SK-N-SH (cell line): Measurements from ENCODE around the gene GASK1B. TPM values are rescaled to one million over a fixed set of nuclear protein-coding genes. Genes with fewer than 3 reads are reported as not detected.

Source experiments
- CTCF ChIA-PET: fragments of 300-600, 350-600 bp; formaldehyde crosslinking; extraction: SDS; loops from one replicate; lab custom pipeline; 2021; lab: Yijun Ruan, JAX
- POLR2A ChIA-PET: fragments of 350-600 bp; sonication (Branson Sonifier 250); formaldehyde crosslinking; extraction: SDS; loops from one replicate; lab custom pipeline; 2020; ENCODE audit warnings: antibody characterized with exemption, inconsistent platforms; lab: Yijun Ruan, JAX
- DNase-seq: peaks from one replicate; pipeline ENCODE4 v3.0.0; 2012
- H2AFZ ChIP-seq: fragments of 200-600 bp; sonication (generic); 2 replicates; pipeline ENCODE4 v1.8.1; 2016; ENCODE audit warnings: antibody characterized with exemption, mild to moderate bottlenecking, low read depth
- H3F3A ChIP-seq: fragments of 200-600 bp; sonication (generic); replicated peaks from 2 replicates; pipeline ENCODE3; 2016; ENCODE audit warnings: antibody characterized with exemption, mild to moderate bottlenecking; ENCODE audit not compliant: insufficient read depth
- H3K27ac ChIP-seq, 2 experiments: fragments of 200-500 bp in 1 of 2; fragments of 200-600 bp in 1 of 2; sonication (Bioruptor generic) in 1 of 2; sonication (generic), shearing (Covaris generic) in 1 of 2; 2 replicates each; pipeline versions ENCODE4 v1.5.1 to v1.6.1; 2014 to 2016; ENCODE audit warnings: low read depth in 2 of 2, inconsistent platforms in 1 of 2, low read length in 1 of 2, mild to moderate bottlenecking in 1 of 2, mixed read lengths in 1 of 2
- H3K27me3 ChIP-seq: fragments of 200-600 bp; sonication (generic), shearing (Covaris generic); 2 replicates; pipeline ENCODE4 v1.6.1; 2016; ENCODE audit warnings: mixed run types; ENCODE audit not compliant: insufficient read depth
- H3K36me3 ChIP-seq, 2 experiments: fragments of 200-500 bp in 1 of 2; fragments of 200-600 bp in 1 of 2; sonication (Bioruptor generic) in 1 of 2; sonication (generic) in 1 of 2; replicated peaks in 1 of 2; 2 replicates each; pipeline versions ENCODE3 to v1.5.1; 2014 to 2016; ENCODE audit warnings: low read length in 1 of 2, mild to moderate bottlenecking in 1 of 2; ENCODE audit not compliant: insufficient read depth in 2 of 2, control insufficient read depth in 1 of 2
- H3K4me1 ChIP-seq, 2 experiments: fragments of 200-500 bp in 1 of 2; fragments of 200-600 bp in 1 of 2; sonication (Bioruptor generic) in 1 of 2; sonication (generic), shearing (Covaris generic) in 1 of 2; 2 replicates each; pipeline versions ENCODE4 v1.5.1 to v1.6.1; 2014 to 2016; ENCODE audit warnings: low read depth in 1 of 2, low read length in 1 of 2, mixed run types in 1 of 2; ENCODE audit not compliant: insufficient read depth in 2 of 2, control insufficient read depth in 1 of 2
- H3K4me2 ChIP-seq: fragments of 200-600 bp; sonication (generic), shearing (Covaris generic); 2 replicates; pipeline ENCODE4 v1.6.1; 2017; ENCODE audit warnings: mixed run types
- H3K4me3 ChIP-seq, 2 experiments: fragments of 200-500 bp in 1 of 2; fragments of 200-600 bp in 1 of 2; sonication (Bioruptor generic) in 1 of 2; sonication (generic), shearing (Covaris generic) in 1 of 2; 2 replicates each; pipeline versions ENCODE4 v1.5.1 to v1.8.1; 2014 to 2016; ENCODE audit warnings: low read depth in 2 of 2, inconsistent platforms in 1 of 2, low read length in 1 of 2, mild to moderate bottlenecking in 1 of 2, mixed read lengths in 1 of 2, moderate library complexity in 1 of 2
- H3K79me2 ChIP-seq: fragments of 200-600 bp; sonication (generic); 2 replicates; pipeline ENCODE4 v1.8.1; 2017; ENCODE audit warnings: mild to moderate bottlenecking; ENCODE audit not compliant: insufficient read depth
- H3K9ac ChIP-seq: fragments of 200-600 bp; sonication (generic); 2 replicates; pipeline ENCODE4 v1.6.1; 2017; ENCODE audit warnings: mixed run types
- H3K9me2 ChIP-seq: fragments of 200-600 bp; sonication (generic); 2 replicates; pipeline ENCODE4 v1.6.1; 2017; ENCODE audit warnings: mixed run types
- H3K9me3 ChIP-seq: fragments of 200-600 bp; sonication (generic); 2 replicates; pipeline ENCODE4 v1.6.1; 2017; ENCODE audit warnings: mixed run types, mild to moderate bottlenecking, moderate library complexity
- H4K20me1 ChIP-seq: fragments of 200-600 bp; sonication (generic); 2 replicates; pipeline ENCODE4 v1.6.1; 2017; ENCODE audit warnings: mild to moderate bottlenecking, mixed run types; ENCODE audit not compliant: insufficient read depth
- EP300 ChIP-seq, 2 experiments: IDR thresholded peaks; 2 replicates each; pipeline versions ENCODE4 v1.4.0 to v1.6.1; 2012; ENCODE audit warnings: borderline replicate concordance in 1 of 2, low read depth in 1 of 2, low read length in 1 of 2
- FOXM1 ChIP-seq: IDR thresholded peaks from 2 replicates; pipeline ENCODE4 v1.4.0; 2012; ENCODE audit warnings: low read depth, mild to moderate bottlenecking
- GATA2 ChIP-seq: sonication (generic); formaldehyde crosslinking; IDR thresholded peaks from 2 replicates; pipeline ENCODE4 v1.5.0; 2020; ENCODE audit warnings: mild to moderate bottlenecking, missing genetic modification reagents
- JUND ChIP-seq: IDR thresholded peaks from 2 replicates; pipeline ENCODE4 v1.4.0; 2012
- MEF2A ChIP-seq: IDR thresholded peaks from 2 replicates; pipeline ENCODE4 v1.4.0; 2012; ENCODE audit warnings: low read depth, borderline replicate concordance
- MXI1 ChIP-seq: IDR thresholded peaks from 2 replicates; pipeline ENCODE4 v1.6.1; 2012; ENCODE audit warnings: mild to moderate bottlenecking, low read depth, low read length, improper control_type of control experiment
- NFIC ChIP-seq: IDR thresholded peaks from 2 replicates; pipeline ENCODE4 v1.4.0; 2012; ENCODE audit warnings: borderline replicate concordance
- NRF1 ChIP-seq: IDR thresholded peaks from 2 replicates; pipeline ENCODE4 v1.6.1; 2012; ENCODE audit warnings: low read depth, mild to moderate bottlenecking, low read length
- PBX3 ChIP-seq: IDR thresholded peaks from 2 replicates; pipeline ENCODE4; 2012
- RCOR1 ChIP-seq: fragments of 150-350 bp; IDR thresholded peaks from 2 replicates; pipeline ENCODE4 v1.6.1; 2017; ENCODE audit warnings: antibody characterized with exemption, low read length
- SIN3A ChIP-seq: IDR thresholded peaks from 2 replicates; pipeline ENCODE4 v1.6.1; 2012; ENCODE audit warnings: low read depth, mild to moderate bottlenecking, low read length, moderate library complexity, borderline replicate concordance
- SMC3 ChIP-seq: IDR thresholded peaks from 2 replicates; pipeline ENCODE4 v1.6.1; 2012; ENCODE audit warnings: low read depth, low read length, improper control_type of control experiment
- TEAD4 ChIP-seq: IDR thresholded peaks from 2 replicates; pipeline ENCODE4 v1.4.0; 2012; ENCODE audit warnings: mild to moderate bottlenecking, borderline replicate concordance; ENCODE audit not compliant: insufficient read depth
- USF1 ChIP-seq: IDR thresholded peaks from 2 replicates; pipeline ENCODE4 v1.4.0; 2012; ENCODE audit warnings: low read depth, borderline replicate concordance
- YY1 ChIP-seq: IDR thresholded peaks from 2 replicates; pipeline ENCODE4 v1.4.0; 2012; ENCODE audit warnings: low read depth, mild to moderate bottlenecking
- WGBS: methylation state at CpG from one replicate; pipeline ENCODE4 v1.1.6; 2017; ENCODE audit warnings: low lambda C conversion rate; 5-methylcytosine and 5-hydroxymethylcytosine counted together
- polyA plus RNA-seq, 3 experiments: library from polyadenylated mRNA; depleted of rRNA; stranded (reverse); fragments of >200 nt; gene quantifications; 2 replicates each; pipeline ENCODE4 v1.2.3, GENCODE V29; 2012
- TF ChIP-seq, protein P1 (sequence below): fragments of 150-350 bp; IDR thresholded peaks from 2 replicates; pipeline ENCODE4 v1.6.1; 2017; ENCODE audit warnings: antibody characterized with exemption, low read length, low read depth, borderline replicate concordance
- TF ChIP-seq, protein P2 (sequence below): IDR thresholded peaks from 2 replicates; pipeline ENCODE4 v1.4.0; 2012; ENCODE audit warnings: low read depth

GASK1B gene
- polyA plus RNA-seq, 1 of the 3 experiments (the other 2 are of a cell fraction) = 3.7 TPM

DNA sequence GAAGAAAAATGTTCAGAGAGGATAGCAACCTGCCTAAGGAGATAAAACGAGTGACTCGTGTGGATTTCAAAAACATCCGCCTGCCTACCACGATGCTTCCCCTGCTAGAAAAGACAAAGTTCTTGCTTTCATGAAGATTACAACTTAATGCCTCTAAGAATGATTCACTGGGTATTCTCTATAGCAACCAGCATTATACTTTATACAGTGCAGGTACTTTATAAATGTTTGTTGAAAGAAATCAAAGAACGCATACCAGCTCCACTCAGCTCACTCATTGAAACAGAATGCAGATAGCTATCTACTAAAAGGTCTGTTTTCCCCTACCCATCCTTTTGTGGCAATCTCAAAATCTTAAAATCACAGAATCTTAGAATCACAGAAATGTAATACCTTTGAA lies 33.7 kb downstream of the GASK1B start (continued):
- TF ChIP-seq, protein P1, sequence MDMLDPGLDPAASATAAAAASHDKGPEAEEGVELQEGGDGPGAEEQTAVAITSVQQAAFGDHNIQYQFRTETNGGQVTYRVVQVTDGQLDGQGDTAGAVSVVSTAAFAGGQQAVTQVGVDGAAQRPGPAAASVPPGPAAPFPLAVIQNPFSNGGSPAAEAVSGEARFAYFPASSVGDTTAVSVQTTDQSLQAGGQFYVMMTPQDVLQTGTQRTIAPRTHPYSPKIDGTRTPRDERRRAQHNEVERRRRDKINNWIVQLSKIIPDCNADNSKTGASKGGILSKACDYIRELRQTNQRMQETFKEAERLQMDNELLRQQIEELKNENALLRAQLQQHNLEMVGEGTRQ = no peak
- TF ChIP-seq TEAD4 = peak; percentile 85
- peak; percentile 43; the same call in 1 of the 2 replicates for TF ChIP-seq MEF2A
- no peak for TF ChIP-seq SIN3A
- TF ChIP-seq, protein P2, sequence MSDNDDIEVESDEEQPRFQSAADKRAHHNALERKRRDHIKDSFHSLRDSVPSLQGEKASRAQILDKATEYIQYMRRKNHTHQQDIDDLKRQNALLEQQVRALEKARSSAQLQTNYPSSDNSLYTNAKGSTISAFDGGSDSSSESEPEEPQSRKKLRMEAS = 0 out of 2 replicates have a peak, but pooled peaks have one; percentile 28
- TF ChIP-seq GATA2 (CRISPR knock-in tag) = no peak
- TF ChIP-seq FOXM1 = no peak
- TF ChIP-seq MXI1 = no peak
- TF ChIP-seq NRF1 = no peak

GRCh38 chr4:158134222-158134621 lies 38.6 kb downstream of the GASK1B start:
- no peak for DNase-seq
- Histone ChIP-seq H3K4me2 (no peak overlapping the region), H3K4me3 (no peak overlapping the region), H3F3A (peaks cover 7% of the 10 kb centered on the region), H3K79me2 (no peaks in the 10 kb centered on the region), H3K27ac (no peak overlapping the region), H3K9me3 (no peaks in the 10 kb centered on the region), H2AFZ (no peak overlapping the region), H3K9me2 (no peaks in the 10 kb centered on the region), H3K4me1 (no peaks in the 10 kb centered on the region; a peak in 1 of 4 replicates), H3K9ac (no peak overlapping the region), H3K36me3 (no peaks in the 10 kb centered on the region), H4K20me1 (no peaks in the 10 kb centered on the region), H3K27me3 (no peaks in the 10 kb centered on the region)
- POLR2A ChIA-PET = no interaction called here
- TF ChIP-seq FOXM1 = no peak
- TF ChIP-seq PBX3 = no peak
- no peak for TF ChIP-seq YY1
- TF ChIP-seq RCOR1 = no peak
- no peak for TF ChIP-seq MXI1
- TF ChIP-seq EP300 (IDR thresholded peaks at IDR 0.05; ENCODE audit: borderline replicate concordance in 1 of 2, low read depth in 1 of 2, low read length in 1 of 2) = no peak
- TF ChIP-seq MEF2A = no peak
- TF ChIP-seq USF1 = no peak
- no peak for TF ChIP-seq SMC3
- no peak for TF ChIP-seq NFIC
- no peak for TF ChIP-seq JUND
- CTCF ChIA-PET = interaction anchor here (1.5 kb wide), 1 partner anchor 38 kb away, joined by 3 read pairs; no protein-coding TSS in a partner anchor
- WGBS = 50% methylated on average over 2 of the region's 2 CpGs
